MG63 (cell line): ENCODE results near the gene KLK4. TPM values are rescaled to one million over a fixed set of nuclear protein-coding genes. Genes with fewer than 3 reads are reported as not detected.

Source experiments
- DNase-seq: peaks from one replicate; pipeline ENCODE4 v3.0.0-alpha.2; 2020
- H3K27me3 ChIP-seq: fragments of 250-450 bp; sonication (Bioruptor Pico); 2 replicates; pipeline ENCODE4 v1.5.1; 2020; ENCODE audit warnings: mild to moderate bottlenecking, moderate library complexity
- H3K36me3 ChIP-seq: fragments of 250-450 bp; sonication (Bioruptor Pico); 2 replicates; pipeline ENCODE4 v1.5.1; 2020; ENCODE audit warnings: mild to moderate bottlenecking, moderate library complexity
- H3K4me3 ChIP-seq: fragments of 250-450 bp; sonication (Bioruptor Pico); 2 replicates; pipeline ENCODE4 v1.5.1; 2020; ENCODE audit warnings: mild to moderate bottlenecking, moderate library complexity
- H3K9me3 ChIP-seq: fragments of 250-450 bp; sonication (Bioruptor Pico); 2 replicates; pipeline ENCODE4 v1.5.1; 2020; ENCODE audit warnings: mild to moderate bottlenecking, moderate library complexity
- total RNA-seq: library from RNA; depleted of rRNA; stranded (reverse); fragments of >200 nt; shearing (Covaris generic); gene quantifications from 2 replicates; pipeline ENCODE4 v1.2.3, GENCODE V29; 2014; ENCODE audit warnings: low replicate concordance; rRNA removed

KLK4 gene
- total RNA-seq, 1 experiment from 2014 or later, result not detected

GRCh38 chr19:50869479-50869878 is 41.7 kb downstream of the KLK4 start:
- no peak overlapping the region for H3K4me3 ChIP-seq
- H3K36me3 ChIP-seq, result no peaks in the 10 kb centered on the region
- H3K27me3 ChIP-seq, result peaks cover 90% of the 10 kb centered on the region
- DNase-seq, result no peak
- H3K9me3 ChIP-seq, result no peaks in the 10 kb centered on the region

GRCh38 chr19:50861496-50862286 is 49.5 kb downstream of the KLK4 start:
- Histone ChIP-seq H3K9me3 (no peaks in the 10 kb centered on the region), H3K36me3 (no peaks in the 10 kb centered on the region), H3K4me3 (no peak overlapping the region), H3K27me3 (peaks cover 61% of the 10 kb centered on the region)
- DNase-seq, result no peak

GRCh38 chr19:50861010-50861409 is 50.2 kb downstream of the KLK4 start:
- Histone ChIP-seq H3K4me3 (no peak overlapping the region), H3K27me3 (peaks cover 55% of the 10 kb centered on the region), H3K9me3 (no peaks in the 10 kb centered on the region), H3K36me3 (no peaks in the 10 kb centered on the region)
- DNase-seq, result no peak

GRCh38 chr19:50859849-50860248 is 51.3 kb downstream of the KLK4 start:
- H3K4me3 ChIP-seq, result no peak overlapping the region
- H3K36me3 ChIP-seq, result no peaks in the 10 kb centered on the region
- no peaks in the 10 kb centered on the region for H3K9me3 ChIP-seq
- H3K27me3 ChIP-seq, result peaks cover 54% of the 10 kb centered on the region
- DNase-seq, result no peak

GRCh38 chr19:50858886-50859285 is 52.3 kb downstream of the KLK4 start:
- Histone ChIP-seq H3K4me3 (no peak overlapping the region), H3K9me3 (no peaks in the 10 kb centered on the region), H3K36me3 (no peaks in the 10 kb centered on the region), H3K27me3 (peaks cover 53% of the 10 kb centered on the region)
- no peak for DNase-seq

- peaks cover 45% of the 10 kb centered on the region for H3K27me3 ChIP-seq
- H3K36me3 ChIP-seq, result no peaks in the 10 kb centered on the region
- no peak overlapping the region for H3K4me3 ChIP-seq
- no peaks in the 10 kb centered on the region for H3K9me3 ChIP-seq
- DNase-seq, result no peak
Observed at GRCh38 chr19:50857366-50857765, 53.8 kb downstream of the KLK4 start.

Other genes starting within 250 kb of the KLK4 start
- 3.1 and 3.6 TPM in 2 replicates for gene SHANK1, start 191.6 kb downstream of the KLK4 start, total RNA-seq
- 105 and 139 TPM in 2 replicates for gene CLEC11A, start 188.0 kb downstream of the KLK4 start, total RNA-seq
- not detected in 2 replicates for gene GPR32, start 140.9 kb downstream of the KLK4 start, total RNA-seq
- gene ACP4, start 121.0 kb downstream of the KLK4 start, total RNA-seq, result not detected in 2 replicates
- not detected in 2 replicates for gene KLK1, start 87.6 kb downstream of the KLK4 start, total RNA-seq
- not detected in 2 replicates for gene KLK15, start 77.8 kb downstream of the KLK4 start, total RNA-seq
- gene KLK3, start 56.5 kb downstream of the KLK4 start, total RNA-seq, result not detected in 2 replicates
- gene KLK2, start 38.0 kb downstream of the KLK4 start, total RNA-seq, result not detected in 2 replicates
- gene KLK5, start 41.6 kb upstream of the KLK4 start, total RNA-seq, result 278 and 454 TPM in 2 replicates
- 4.8 and 8.5 TPM in 2 replicates for gene KLK6, start 58.2 kb upstream of the KLK4 start, total RNA-seq
- gene KLK7, start 72.5 kb upstream of the KLK4 start, total RNA-seq, result 17.9 and 31.4 TPM in 2 replicates
- not detected in 2 replicates for gene KLK8, start 90.2 kb upstream of the KLK4 start, total RNA-seq
- gene KLK10, start 108.3 kb upstream of the KLK4 start, total RNA-seq, result 1.5 and 7.0 TPM in 2 replicates
- gene KLK11, start 115.2 kb upstream of the KLK4 start, total RNA-seq, result not detected in 2 replicates
- not detected in 2 replicates for gene KLK12, start 123.6 kb upstream of the KLK4 start, total RNA-seq
- gene KLK13, start 153.7 kb upstream of the KLK4 start, total RNA-seq, result not detected in 2 replicates
- gene KLK14, start 171.5 kb upstream of the KLK4 start, total RNA-seq, result not detected in 2 replicates
- gene CTU1, start 197.0 kb upstream of the KLK4 start, total RNA-seq, result 18.7 and 33.5 TPM in 2 replicates
- gene SIGLEC9, start 213.5 kb upstream of the KLK4 start, total RNA-seq, result not detected in 2 replicates
- not detected in 2 replicates for gene SIGLEC7, start 230.9 kb upstream of the KLK4 start, total RNA-seq